ENCODE results near the gene BROX.

Gene BROX

DNA sequence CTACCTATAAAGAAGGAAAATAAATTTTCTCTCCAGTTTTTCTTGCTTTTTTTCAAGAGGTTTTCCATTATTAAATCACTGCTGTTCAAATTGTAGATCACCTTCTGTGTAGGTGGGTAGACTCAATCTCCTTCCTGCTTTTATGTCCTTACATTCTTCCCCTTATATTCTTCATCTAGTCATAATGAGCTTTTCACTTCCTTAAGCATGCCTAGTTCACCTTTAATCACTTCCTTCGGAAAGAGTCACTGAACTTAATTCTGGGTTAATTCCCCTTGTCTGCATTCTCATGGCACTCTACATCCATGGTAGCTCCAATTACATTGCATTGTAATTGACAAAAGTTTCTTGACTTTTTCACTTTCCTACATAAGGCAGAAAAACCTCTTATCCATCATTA is 18.5 kb downstream of the BROX start:
- CTCF ChIA-PET = interaction anchor here (0.6 to 2.3 kb wide), 3 partner anchors 306 to 393 kb away, joined by 3 to 7 read pairs (median 3); no protein-coding TSS in a partner anchor
- Histone ChIP-seq H3K4me3 (ENCODE audit: low read depth, low read length) (no peak overlapping the region), H3K36me3 (ENCODE audit: control insufficient read depth in 2 of 2, insufficient read depth in 1 of 2, low read length in 2 of 2) (peaks cover 58 to 92% of the 10 kb centered on the region in 2 experiments), H3K9me3 (ENCODE audit: control insufficient read depth, insufficient read depth, low read depth, low read length) (no peaks in the 10 kb centered on the region), H3K27ac (ENCODE audit: extremely low read depth, low read depth, low read length) (no peak overlapping the region), H3K4me1 (ENCODE audit: control insufficient read depth, insufficient read depth, low read length) (no peaks in the 10 kb centered on the region)
- POLR2A ChIA-PET = no interaction called here
- TF ChIP-seq RBAK (tag by site-specific recombination; IDR thresholded peaks at IDR 0.05) = no peak
- no peak for TF ChIP-seq ZNF777 (tag by site-specific recombination; IDR thresholded peaks at IDR 0.05; ENCODE audit: borderline replicate concordance)
- TF ChIP-seq ZIC2 (tag by site-specific recombination; IDR thresholded peaks at IDR 0.05) = no peak
- TF ChIP-seq, protein P1, sequence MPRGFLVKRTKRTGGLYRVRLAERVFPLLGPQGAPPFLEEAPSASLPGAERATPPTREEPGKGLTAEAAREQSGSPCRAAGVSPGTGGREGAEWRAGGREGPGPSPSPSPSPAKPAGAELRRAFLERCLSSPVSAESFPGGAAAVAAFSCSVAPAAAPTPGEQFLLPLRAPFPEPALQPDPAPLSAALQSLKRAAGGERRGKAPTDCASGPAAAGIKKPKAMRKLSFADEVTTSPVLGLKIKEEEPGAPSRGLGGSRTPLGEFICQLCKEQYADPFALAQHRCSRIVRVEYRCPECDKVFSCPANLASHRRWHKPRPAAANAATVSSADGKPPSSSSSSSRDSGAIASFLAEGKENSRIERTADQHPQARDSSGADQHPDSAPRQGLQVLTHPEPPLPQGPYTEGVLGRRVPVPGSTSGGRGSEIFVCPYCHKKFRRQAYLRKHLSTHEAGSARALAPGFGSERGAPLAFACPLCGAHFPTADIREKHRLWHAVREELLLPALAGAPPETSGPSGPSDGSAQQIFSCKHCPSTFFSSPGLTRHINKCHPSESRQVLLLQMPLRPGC (tag by site-specific recombination; IDR thresholded peaks at IDR 0.05) = no peak
- no peak for TF ChIP-seq ZNF311 (tag by site-specific recombination; IDR thresholded peaks at IDR 0.05; ENCODE audit: borderline replicate concordance)
- TF ChIP-seq ZNF621 (tag by site-specific recombination; IDR thresholded peaks at IDR 0.05) = no peak
- no peak for TF ChIP-seq ZNF157 (tag by site-specific recombination; IDR thresholded peaks at IDR 0.05)
- no peak for TF ChIP-seq ZNF404 (tag by site-specific recombination; IDR thresholded peaks at IDR 0.05)
- TF ChIP-seq, protein P2, sequence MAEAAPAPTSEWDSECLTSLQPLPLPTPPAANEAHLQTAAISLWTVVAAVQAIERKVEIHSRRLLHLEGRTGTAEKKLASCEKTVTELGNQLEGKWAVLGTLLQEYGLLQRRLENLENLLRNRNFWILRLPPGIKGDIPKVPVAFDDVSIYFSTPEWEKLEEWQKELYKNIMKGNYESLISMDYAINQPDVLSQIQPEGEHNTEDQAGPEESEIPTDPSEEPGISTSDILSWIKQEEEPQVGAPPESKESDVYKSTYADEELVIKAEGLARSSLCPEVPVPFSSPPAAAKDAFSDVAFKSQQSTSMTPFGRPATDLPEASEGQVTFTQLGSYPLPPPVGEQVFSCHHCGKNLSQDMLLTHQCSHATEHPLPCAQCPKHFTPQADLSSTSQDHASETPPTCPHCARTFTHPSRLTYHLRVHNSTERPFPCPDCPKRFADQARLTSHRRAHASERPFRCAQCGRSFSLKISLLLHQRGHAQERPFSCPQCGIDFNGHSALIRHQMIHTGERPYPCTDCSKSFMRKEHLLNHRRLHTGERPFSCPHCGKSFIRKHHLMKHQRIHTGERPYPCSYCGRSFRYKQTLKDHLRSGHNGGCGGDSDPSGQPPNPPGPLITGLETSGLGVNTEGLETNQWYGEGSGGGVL (tag by site-specific recombination; IDR thresholded peaks at IDR 0.05) = no peak
- no peak for TF ChIP-seq ZNF335 (tag by site-specific recombination; conservative IDR thresholded peaks at IDR 0.05)
- TF ChIP-seq ZNF549 (tag by site-specific recombination; IDR thresholded peaks at IDR 0.05) = no peak
- no peak for TF ChIP-seq ZNF426 (tag by site-specific recombination; IDR thresholded peaks at IDR 0.05)
- TF ChIP-seq ZNF548 (tag by site-specific recombination; IDR thresholded peaks at IDR 0.05) = no peak
- TF ChIP-seq ZNF670 (tag by site-specific recombination; IDR thresholded peaks at IDR 0.05; ENCODE audit: low read depth) = no peak
- TF ChIP-seq, protein P3, sequence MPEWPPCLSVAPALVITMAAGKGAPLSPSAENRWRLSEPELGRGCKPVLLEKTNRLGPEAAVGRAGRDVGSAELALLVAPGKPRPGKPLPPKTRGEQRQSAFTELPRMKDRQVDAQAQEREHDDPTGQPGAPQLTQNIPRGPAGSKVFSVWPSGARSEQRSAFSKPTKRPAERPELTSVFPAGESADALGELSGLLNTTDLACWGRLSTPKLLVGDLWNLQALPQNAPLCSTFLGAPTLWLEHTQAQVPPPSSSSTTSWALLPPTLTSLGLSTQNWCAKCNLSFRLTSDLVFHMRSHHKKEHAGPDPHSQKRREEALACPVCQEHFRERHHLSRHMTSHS (tag by site-specific recombination; IDR thresholded peaks at IDR 0.05) = no peak
- TF ChIP-seq, protein P4, sequence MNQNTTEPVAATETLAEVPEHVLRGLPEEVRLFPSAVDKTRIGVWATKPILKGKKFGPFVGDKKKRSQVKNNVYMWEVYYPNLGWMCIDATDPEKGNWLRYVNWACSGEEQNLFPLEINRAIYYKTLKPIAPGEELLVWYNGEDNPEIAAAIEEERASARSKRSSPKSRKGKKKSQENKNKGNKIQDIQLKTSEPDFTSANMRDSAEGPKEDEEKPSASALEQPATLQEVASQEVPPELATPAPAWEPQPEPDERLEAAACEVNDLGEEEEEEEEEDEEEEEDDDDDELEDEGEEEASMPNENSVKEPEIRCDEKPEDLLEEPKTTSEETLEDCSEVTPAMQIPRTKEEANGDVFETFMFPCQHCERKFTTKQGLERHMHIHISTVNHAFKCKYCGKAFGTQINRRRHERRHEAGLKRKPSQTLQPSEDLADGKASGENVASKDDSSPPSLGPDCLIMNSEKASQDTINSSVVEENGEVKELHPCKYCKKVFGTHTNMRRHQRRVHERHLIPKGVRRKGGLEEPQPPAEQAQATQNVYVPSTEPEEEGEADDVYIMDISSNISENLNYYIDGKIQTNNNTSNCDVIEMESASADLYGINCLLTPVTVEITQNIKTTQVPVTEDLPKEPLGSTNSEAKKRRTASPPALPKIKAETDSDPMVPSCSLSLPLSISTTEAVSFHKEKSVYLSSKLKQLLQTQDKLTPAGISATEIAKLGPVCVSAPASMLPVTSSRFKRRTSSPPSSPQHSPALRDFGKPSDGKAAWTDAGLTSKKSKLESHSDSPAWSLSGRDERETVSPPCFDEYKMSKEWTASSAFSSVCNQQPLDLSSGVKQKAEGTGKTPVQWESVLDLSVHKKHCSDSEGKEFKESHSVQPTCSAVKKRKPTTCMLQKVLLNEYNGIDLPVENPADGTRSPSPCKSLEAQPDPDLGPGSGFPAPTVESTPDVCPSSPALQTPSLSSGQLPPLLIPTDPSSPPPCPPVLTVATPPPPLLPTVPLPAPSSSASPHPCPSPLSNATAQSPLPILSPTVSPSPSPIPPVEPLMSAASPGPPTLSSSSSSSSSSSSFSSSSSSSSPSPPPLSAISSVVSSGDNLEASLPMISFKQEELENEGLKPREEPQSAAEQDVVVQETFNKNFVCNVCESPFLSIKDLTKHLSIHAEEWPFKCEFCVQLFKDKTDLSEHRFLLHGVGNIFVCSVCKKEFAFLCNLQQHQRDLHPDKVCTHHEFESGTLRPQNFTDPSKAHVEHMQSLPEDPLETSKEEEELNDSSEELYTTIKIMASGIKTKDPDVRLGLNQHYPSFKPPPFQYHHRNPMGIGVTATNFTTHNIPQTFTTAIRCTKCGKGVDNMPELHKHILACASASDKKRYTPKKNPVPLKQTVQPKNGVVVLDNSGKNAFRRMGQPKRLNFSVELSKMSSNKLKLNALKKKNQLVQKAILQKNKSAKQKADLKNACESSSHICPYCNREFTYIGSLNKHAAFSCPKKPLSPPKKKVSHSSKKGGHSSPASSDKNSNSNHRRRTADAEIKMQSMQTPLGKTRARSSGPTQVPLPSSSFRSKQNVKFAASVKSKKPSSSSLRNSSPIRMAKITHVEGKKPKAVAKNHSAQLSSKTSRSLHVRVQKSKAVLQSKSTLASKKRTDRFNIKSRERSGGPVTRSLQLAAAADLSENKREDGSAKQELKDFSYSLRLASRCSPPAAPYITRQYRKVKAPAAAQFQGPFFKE (tag by site-specific recombination; IDR thresholded peaks at IDR 0.05; ENCODE audit: borderline replicate concordance) = no peak

Measured in HEK293 (cell line).